Lung (tissue), 12 donors: ENCODE data around the gene FOXO3. TPM values are rescaled to one million over a fixed set of nuclear protein-coding genes. Genes with fewer than 3 reads are reported as not detected.

ENCODE experiments used
- ATAC-seq: fragments of 200-7000 bp; cut with Tn5 transposase; one replicate; pipeline ENCODE4 v1.9.1; 2020; ENCODE audit warnings: moderate number of reproducible peaks; ENCODE audit not compliant: insufficient read depth, low FRiP score
- DNase-seq, 3 donors: peaks; one replicate each; pipeline ENCODE4 v3.0.0-alpha.2; 2013 to 2017
- H3K27ac ChIP-seq, 2 donors: one replicate each; pipeline ENCODE4 v1.5.1; 2013; ENCODE audit warnings: mild to moderate bottlenecking in 2 of 2, moderate library complexity in 2 of 2, control low read depth in 1 of 2, inconsistent platforms in 1 of 2, low read depth in 1 of 2, low read length in 1 of 2
- H3K27me3 ChIP-seq, 3 donors: one replicate each; pipeline ENCODE4 v1.5.1; 2013; ENCODE audit warnings: low read length in 2 of 3; ENCODE audit not compliant: control insufficient read depth in 3 of 3, insufficient read depth in 3 of 3
- H3K36me3 ChIP-seq, 4 donors: one replicate each; pipeline ENCODE4 v1.5.1; 2013; ENCODE audit warnings: low read length in 4 of 4, mild to moderate bottlenecking in 1 of 4, moderate library complexity in 1 of 4; ENCODE audit not compliant: control insufficient read depth in 4 of 4, insufficient read depth in 4 of 4
- H3K4me1 ChIP-seq, 5 donors: one replicate each; pipeline ENCODE4 v1.5.1; 2013; ENCODE audit warnings: low read length in 5 of 5, mild to moderate bottlenecking in 2 of 5, moderate library complexity in 1 of 5; ENCODE audit not compliant: control insufficient read depth in 5 of 5, insufficient read depth in 5 of 5
- H3K4me3 ChIP-seq: one replicate; pipeline ENCODE4 v1.5.1; 2013; ENCODE audit warnings: mild to moderate bottlenecking, control low read depth, moderate library complexity
- H3K9ac ChIP-seq, 2 donors: one replicate each; pipeline ENCODE4 v1.5.1; 2013; ENCODE audit warnings: low read length in 2 of 2, control low read depth in 1 of 2; ENCODE audit not compliant: insufficient read depth in 1 of 2
- H3K9me3 ChIP-seq, 4 donors: one replicate each; pipeline ENCODE4 v1.5.1; 2013; ENCODE audit warnings: low read length in 3 of 4, mild to moderate bottlenecking in 1 of 4, moderate library complexity in 1 of 4; ENCODE audit not compliant: control insufficient read depth in 4 of 4, insufficient read depth in 3 of 4
- CTCF ChIP-seq: IDR thresholded peaks from 2 replicates; pipeline ENCODE4 v1.5.1; 2012; ENCODE audit warnings: mild to moderate bottlenecking; ENCODE audit errors: control extremely low read depth, extremely low read depth
- WGBS, 2 donors: extraction: QIAGEN DNeasy Blood & Tissue Kit; methylation state at CpG; one replicate each; pipeline ENCODE4 v1.1.7; 2013; 5-methylcytosine and 5-hydroxymethylcytosine counted together
- polyA plus RNA-seq, 2 donors: library from polyadenylated mRNA; stranded (reverse); fragments of 200-250 nt; gene quantifications; one replicate each; pipeline ENCODE4 v1.2.1, GENCODE V29; 2013
- total RNA-seq, 2 donors: library from RNA; depleted of rRNA in 1 of 2; stranded (reverse); fragments of >200 nt in 1 of 2; gene quantifications; one replicate each; pipeline ENCODE4 v1.2.1, GENCODE V29; 2014 to 2021
- donor health status: control.
- donor health status: control.
- donor health status: Bipolar disorder and iron deficiency.
- donor health status: healthy.
- donor health status: DM: yes; HTN: yes; CAD: no.

Gene FOXO3
- total and polyA plus RNA-seq, 4 donors = 12.1 to 101 (median 40.0) TPM

GRCh38 chr6:108561742-108562502 is 1.2 kb downstream of the FOXO3 start:
- ATAC-seq (no peak), DNase-seq (peak; percentile 40 to 53 (median 45))
- Histone ChIP-seq H3K27ac (peak overlapping the region; percentile 91 to 93), H3K9ac (peak overlapping the region; percentile 8 to 96), H3K27me3 (no peaks in the 10 kb centered on the region), H3K9me3 (no peaks in the 10 kb centered on the region), H3K36me3 (peaks cover 0 to 21% (median 6%) of the 10 kb centered on the region in 4 donors), H3K4me3 (peak overlapping the region; percentile 87), H3K4me1 (peaks cover 6 to 44% (median 14%) of the 10 kb centered on the region in 5 donors)
- TF ChIP-seq CTCF = no peak
- WGBS, 2 donors = 11 to 14% methylated on average over 46 of the region's 46 CpGs

GRCh38 chr6:108562503-108562993 is 1.8 kb downstream of the FOXO3 start:
- no peaks in the 10 kb centered on the region for H3K9me3 ChIP-seq
- peak overlapping the region; percentile 91 to 93 for H3K27ac ChIP-seq
- no peak for ATAC-seq
- H3K36me3 ChIP-seq = peaks cover 3 to 24% (median 11%) of the 10 kb centered on the region in 4 donors
- 13 to 25% methylated on average over 17 of the region's 17 CpGs for WGBS, 2 donors
- no peak for TF ChIP-seq CTCF
- H3K4me1 ChIP-seq = peaks cover 6 to 44% (median 18%) of the 10 kb centered on the region in 5 donors
- H3K9ac ChIP-seq = peak overlapping the region in 1 of 2 donors; percentile 96
- H3K4me3 ChIP-seq = peak overlapping the region; percentile 87
- DNase-seq = peak; percentile 74 to 89 (median 84)
- no peaks in the 10 kb centered on the region for H3K27me3 ChIP-seq

GRCh38 chr6:108563292-108563691 is 2.6 kb downstream of the FOXO3 start:
- H3K36me3 ChIP-seq = peaks cover 6 to 27% (median 12%) of the 10 kb centered on the region in 4 donors
- DNase-seq (peak in 1 of 3 donors; percentile 43), ATAC-seq (no peak)
- 70 to 81% methylated on average over 8 of the region's 8 CpGs for WGBS, 2 donors
- no peaks in the 10 kb centered on the region for H3K27me3 ChIP-seq
- peak overlapping the region in 1 of 2 donors; percentile 96 for H3K9ac ChIP-seq
- no peaks in the 10 kb centered on the region for H3K9me3 ChIP-seq
- H3K27ac ChIP-seq = peak overlapping the region in 1 of 2 donors; percentile 91
- H3K4me3 ChIP-seq = no peak overlapping the region
- TF ChIP-seq CTCF = no peak
- H3K4me1 ChIP-seq = peaks cover 8 to 44% (median 22%) of the 10 kb centered on the region in 5 donors
